Uterus (tissue), 2 donors: ENCODE results near the gene LRRC72.

Source experiments
- POLR2A ChIP-seq, 2 donors: fragments of 450-650 bp; IDR thresholded peaks; one replicate each; pipeline ENCODE4 v1.6.1; 2016; ENCODE audit warnings: antibody characterized with exemption in 2 of 2, mild to moderate bottlenecking in 1 of 2, moderate library complexity in 1 of 2
- TF ChIP-seq, protein P1 (sequence below), 4 experiments: fragments of 200-600 bp in 2 of 4; fragments of 450-650 bp in 2 of 4; sonication (generic) in 2 of 4; IDR thresholded peaks; one replicate each; pipeline ENCODE4 v1.5.1; 2016 to 2019; ENCODE audit warnings: antibody characterized with exemption in 4 of 4, mild to moderate bottlenecking in 2 of 4, moderate library complexity in 1 of 4

DNA sequence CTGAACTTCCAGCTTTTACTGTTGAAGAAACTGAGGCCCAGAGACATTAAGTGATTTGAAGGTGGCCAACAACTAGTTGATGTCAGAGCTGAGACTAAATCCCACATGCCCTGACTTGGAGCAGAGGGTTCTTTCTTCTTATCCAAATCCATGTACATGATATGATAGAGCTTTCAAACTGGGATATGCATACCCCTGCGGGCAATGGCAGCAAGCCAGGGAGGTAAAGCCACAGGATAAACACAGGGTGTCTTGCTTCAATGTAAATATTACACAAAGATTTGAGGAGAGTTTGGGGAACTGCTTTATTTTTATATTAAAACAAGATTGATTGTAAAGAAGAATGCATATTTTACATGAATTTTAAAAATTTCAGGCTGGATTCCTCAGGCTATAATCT lies 2.3 kb upstream of the LRRC72 start:
- TF ChIP-seq, protein P1, sequence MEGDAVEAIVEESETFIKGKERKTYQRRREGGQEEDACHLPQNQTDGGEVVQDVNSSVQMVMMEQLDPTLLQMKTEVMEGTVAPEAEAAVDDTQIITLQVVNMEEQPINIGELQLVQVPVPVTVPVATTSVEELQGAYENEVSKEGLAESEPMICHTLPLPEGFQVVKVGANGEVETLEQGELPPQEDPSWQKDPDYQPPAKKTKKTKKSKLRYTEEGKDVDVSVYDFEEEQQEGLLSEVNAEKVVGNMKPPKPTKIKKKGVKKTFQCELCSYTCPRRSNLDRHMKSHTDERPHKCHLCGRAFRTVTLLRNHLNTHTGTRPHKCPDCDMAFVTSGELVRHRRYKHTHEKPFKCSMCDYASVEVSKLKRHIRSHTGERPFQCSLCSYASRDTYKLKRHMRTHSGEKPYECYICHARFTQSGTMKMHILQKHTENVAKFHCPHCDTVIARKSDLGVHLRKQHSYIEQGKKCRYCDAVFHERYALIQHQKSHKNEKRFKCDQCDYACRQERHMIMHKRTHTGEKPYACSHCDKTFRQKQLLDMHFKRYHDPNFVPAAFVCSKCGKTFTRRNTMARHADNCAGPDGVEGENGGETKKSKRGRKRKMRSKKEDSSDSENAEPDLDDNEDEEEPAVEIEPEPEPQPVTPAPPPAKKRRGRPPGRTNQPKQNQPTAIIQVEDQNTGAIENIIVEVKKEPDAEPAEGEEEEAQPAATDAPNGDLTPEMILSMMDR (IDR thresholded peaks at IDR 0.05), result no peak
- TF ChIP-seq POLR2A (IDR thresholded peaks at IDR 0.05), result no peak
